HG02884 (cell line): ENCODE measurements around the gene MCL1.
"Not testable (repeated sequence)": the region's sequence is repeated elsewhere in the genome, so short reads cannot be mapped to it uniquely, and the experiment has no call there.

ENCODE experiments used
- ATAC-seq: cut with Tn5 transposase; IDR thresholded peaks from one replicate; pipeline ENCODE4 v1.9.1; 2021; ENCODE audit warnings: mild to moderate bottlenecking, moderate library complexity; ENCODE audit not compliant: unreplicated experiment

The MCL1 gene

GRCh38 chr1:150573648-150574071, 5.8 kb downstream of the MCL1 start:
- not testable (repeated sequence) for ATAC-seq

GRCh38 chr1:150572918-150573647, 6.3 kb downstream of the MCL1 start:
- no peak for ATAC-seq

DNA sequence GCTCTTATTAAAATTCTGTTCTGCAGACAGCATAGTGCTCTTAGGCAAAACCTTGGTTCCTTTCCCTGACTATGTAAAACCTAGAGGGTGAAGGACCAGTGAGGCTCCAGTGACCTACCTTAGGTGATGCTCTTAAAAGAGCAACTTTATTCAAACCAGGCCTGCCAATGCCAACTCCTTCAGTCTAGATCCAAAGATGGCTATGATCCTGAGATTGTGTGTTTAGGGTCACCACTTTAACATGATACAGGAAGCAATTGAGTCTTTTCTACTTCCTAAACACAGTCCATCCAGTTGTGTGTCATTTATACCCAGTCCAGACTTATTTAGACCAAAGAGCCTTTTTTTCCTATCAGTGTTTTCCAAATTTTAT, 10.8 kb downstream of the MCL1 start:
- no peak for ATAC-seq

- no peak for ATAC-seq
These were observed 11.5 kb downstream of the MCL1 start for GRCh38 chr1:150567717-150568593.

GRCh38 chr1:150567341-150567716, 12.1 kb downstream of the MCL1 start:
- no peak for ATAC-seq

DNA sequence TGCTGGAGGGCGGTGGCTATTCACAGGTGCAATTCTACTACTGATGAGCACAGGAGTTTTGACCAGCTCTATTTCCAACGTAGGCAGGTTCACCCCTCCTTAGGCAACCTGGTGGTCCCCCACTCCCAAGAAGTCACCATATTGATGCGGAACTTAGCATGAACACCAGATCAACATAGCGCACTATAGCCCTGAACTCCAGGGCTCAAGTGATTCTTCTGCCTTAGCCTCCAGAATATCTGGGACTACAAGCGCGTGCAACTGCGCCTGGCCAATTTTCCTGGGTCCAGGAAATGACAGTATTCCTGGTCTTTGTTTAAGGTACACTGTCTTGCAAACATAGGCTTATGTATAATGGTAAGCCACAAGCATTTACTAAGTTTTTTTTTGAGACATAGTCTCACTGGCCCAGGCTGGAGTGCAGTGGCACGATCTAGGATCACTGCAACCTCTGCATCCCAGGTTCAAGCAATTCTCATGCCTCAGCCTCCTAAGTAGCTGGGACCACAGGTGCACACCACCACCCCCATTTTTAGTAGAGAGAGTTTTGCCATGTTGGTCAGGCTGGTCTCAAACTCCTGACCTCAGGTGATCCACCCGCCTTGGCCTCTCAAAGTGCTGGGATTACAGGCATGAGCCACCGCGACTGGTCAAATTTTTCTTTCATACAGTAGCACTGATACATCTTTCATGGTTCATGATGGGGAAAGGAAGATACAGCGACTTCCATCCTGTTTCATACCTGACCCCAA, 12.6 kb downstream of the MCL1 start:
- ATAC-seq: no peak

DNA sequence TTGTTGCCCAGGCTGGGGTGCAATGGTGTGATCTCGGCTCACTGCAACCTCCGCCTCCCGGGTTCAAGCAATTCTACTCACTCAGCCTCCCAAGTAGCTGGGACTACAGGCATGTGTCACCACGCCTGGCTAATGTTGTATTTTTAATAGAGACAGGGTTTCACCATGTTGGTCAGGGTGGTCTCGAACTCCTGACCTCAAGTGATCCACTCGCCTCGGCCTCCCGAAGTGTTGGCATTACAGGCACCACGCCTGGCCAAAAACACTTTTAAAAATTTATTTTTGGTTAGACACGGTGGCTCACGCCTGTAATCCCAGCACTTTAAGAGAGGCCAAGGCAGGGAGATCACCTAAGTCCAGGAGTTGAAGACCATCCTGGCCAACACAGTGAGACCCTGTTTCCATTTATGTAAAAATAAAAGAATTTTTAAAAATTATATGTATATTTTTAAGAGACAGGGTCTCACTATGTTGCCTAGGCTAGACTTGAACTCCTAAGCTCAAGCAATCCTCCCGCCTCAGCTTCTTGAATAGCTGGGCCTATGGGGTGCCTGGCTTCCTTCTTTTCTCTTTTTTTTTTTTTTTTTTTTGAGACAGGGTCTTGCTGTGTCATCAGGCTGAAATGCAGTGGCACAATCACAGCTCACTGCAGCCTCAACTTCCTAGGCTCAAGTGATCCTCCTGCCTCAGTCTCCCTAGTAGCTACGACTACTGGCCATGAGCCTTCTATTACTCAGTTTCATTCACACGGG, 14.0 kb downstream of the MCL1 start:
- ATAC-seq: not testable (repeated sequence)

DNA sequence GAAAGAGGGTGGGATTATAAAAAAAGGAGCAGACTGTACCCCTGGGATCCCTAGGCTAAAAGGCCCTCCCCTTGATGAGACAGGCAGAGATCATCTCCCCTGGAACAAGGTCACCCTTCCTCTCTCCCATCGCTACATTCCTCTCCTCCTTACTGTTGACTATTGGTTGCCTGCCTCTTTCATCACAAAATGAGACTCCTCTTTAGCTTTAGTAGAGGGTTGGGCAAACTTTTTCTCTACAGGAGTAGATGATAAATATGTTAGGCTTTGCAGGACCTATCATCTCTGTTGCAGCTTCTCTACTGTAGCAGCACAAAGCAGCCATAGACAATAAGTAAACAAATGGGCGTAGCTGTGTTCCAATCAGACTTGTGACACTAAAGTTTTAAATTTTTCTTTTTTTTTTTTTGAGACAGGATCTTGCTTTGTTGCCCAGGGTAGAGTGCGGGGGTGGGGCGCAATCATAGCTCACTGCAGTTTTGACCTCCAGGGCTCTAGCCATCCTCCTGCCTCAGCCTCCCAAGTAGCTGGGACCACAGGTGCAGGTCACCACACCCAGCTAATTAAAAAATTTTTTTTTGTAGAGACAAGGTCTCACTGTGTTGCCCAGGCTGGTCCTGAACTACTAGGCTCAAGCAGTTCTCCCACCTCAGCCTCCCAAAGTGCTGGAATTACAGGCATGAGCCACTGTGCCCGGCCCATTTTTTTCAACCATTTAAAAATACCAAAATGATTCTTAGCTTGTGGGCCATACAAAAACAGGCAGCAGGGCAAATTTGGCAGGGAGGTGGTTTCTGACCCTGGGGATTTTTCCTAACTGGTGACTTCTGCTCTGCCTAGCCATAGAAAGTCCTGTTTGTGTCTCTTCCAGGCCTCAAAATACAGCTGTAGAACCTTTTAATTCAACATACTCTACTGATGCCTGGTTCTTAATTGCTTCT, 15.1 kb downstream of the MCL1 start:
- no peak for ATAC-seq

GRCh38 chr1:150563340-150564038, 15.9 kb downstream of the MCL1 start:
- ATAC-seq: no peak

DNA sequence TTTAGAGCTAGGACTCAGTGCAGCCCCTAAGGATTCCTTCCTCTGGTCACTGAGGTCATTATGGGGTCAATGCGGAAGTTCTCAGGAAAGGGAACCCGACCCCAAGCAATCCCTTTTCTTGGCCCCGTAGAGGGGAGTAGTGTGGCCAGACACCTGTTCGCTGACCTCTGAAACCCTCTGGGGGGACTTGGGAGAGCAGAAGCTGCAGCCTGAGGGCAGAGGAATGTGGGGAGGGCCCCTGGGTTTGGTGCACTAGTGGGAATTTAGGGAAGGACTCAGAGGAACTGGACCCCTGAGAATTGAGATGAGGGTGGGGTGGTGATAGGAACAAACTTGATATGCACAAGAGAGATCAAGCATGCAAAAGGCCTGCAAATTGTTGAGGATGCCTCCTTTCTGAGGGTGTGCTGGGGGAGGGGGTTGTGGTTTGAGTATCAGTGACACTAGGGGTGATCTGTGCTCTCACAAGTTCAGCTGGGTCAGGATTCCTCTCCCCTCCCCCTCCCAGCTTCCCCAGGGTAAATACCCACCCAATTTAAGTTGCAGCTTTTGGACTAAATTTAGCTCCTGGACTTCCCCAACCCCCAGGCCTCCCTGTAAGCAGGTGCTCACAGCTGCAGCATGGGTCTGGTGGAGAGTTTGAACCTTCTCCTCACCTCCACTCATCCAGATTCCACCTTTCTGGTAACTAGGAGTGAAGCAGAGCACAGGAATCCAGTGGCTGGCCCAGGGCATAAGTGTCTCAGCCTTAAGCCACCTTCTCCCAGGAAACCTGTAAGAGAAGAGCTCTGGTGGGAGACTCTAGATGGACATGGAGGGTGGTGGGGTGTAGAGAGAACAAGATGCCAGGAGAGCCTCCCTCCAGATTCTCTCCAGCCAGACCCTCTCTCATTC, 16.7 kb downstream of the MCL1 start:
- peak; percentile 28 for ATAC-seq

- ATAC-seq: no peak
These were observed 17.4 kb downstream of the MCL1 start for GRCh38 chr1:150561974-150562445.

DNA sequence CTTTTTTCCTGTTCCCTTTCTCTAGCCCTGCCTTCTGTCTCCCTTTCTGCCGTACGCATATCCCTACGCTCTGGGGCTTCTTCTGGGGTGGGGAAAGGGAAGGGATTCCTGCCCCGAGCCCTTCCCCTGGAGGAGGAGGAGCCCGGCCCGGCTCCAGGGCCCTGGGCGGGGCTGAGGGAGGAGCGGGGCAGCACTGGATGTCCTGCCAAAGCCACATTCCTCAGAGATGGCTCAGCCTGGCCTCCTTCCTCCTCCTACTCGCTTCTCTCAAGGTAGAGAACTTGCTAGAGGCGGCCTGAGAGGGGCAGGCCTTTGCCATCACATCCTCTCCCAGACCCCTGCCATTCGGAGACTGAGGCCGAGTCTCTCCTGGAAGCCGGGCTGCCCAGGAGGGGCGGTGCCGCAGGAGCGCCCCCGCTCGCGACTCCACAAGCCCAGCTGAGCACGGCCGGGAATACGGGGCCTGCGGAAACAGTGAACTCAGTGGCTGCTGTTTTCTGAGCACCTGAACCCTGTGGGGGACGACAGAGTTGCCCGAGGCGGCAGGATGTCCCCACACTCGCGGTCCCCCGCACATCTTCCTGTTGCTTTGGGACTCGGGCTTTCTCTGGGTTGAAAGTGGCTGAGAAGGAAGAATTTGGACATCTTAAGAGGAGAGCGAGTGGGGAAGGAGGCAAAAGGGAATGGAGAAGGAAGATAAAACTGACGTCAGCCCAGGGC, 18.0 kb downstream of the MCL1 start:
- no peak for ATAC-seq

DNA sequence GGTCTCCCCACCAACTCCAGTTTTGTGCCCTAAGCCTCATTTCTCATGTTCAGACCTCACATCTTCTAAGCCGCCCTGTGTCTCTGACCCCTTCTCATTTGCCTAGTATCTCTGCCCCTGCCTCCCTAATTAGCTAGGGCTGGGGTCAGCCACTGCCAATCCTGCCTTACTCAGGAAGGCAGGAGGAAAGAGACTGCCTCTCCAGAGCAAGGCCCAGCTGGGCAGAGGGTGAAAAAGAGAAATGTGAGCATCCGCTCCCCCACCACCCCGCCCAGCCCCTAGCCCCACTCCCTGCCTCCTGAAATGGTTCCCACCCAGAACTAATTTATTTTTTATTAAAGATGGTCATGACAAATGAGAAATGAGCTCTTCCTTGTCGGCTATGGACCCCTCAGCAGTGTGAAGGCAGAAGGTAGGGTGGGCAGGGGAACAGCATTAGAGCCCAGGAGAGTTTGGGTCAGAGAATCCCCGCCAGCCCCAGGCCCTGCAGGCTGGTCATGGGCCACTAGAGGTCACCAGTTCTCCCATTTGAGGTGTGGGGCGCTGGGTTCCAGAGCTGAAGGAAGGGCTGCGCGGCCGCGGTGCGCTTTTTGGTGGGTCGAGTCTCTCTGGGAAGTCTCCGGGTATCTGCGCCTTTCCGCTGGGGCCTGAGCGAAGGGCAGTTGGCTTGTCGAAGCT, 18.7 kb downstream of the MCL1 start:
- ATAC-seq: no peak

DNA sequence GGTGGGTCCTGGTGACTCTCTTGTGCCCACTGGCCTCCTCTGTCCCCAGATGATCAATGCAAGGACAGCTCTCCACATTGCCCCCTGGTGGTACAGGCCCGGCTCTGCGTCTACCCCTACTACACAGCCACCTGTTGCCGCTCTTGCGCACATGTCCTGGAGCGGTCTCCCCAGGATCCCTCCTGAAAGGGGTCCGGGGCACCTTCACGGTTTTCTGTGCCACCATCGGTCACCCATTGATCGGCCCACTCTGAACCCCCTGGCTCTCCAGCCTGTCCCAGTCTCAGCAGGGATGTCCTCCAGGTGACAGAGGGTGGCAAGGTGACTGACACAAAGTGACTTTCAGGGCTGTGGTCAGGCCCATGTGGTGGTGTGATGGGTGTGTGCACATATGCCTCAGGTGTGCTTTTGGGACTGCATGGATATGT, 19.4 kb downstream of the MCL1 start:
- ATAC-seq: no peak

DNA sequence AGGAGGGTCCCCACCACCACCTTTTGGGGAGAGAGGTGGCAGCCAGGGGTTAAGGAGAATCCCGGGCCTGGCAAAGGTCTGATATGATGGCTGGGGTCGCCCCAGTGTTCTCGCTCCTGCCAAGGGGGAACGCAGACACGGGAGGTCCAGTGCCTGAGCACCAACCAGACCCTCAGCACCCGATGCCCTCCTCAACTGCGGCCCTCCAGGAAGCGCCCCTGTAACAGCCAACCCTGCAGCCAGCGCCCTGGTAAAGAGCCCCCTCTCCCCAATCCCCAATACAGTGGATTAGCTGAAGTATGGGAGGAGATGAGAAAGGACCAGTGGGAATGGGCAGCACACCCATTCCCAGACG, 19.8 kb downstream of the MCL1 start:
- ATAC-seq: no peak

GRCh38 chr1:150558761-150559655, 20.4 kb downstream of the MCL1 start:
- no peak for ATAC-seq
